HepG2 (cell line): ENCODE results near the gene GPR179. TPM values are rescaled to one million over a fixed set of nuclear protein-coding genes. Genes with fewer than 3 reads are reported as not detected.

Experiments used
- KMT2A ChIP-seq: sonication (generic); formaldehyde crosslinking; IDR thresholded peaks from 2 replicates; pipeline ENCODE4 v1.4.0; 2020; ENCODE audit warnings: missing genetic modification reagents
- NFRKB ChIP-seq: fragments of 450-650 bp; IDR thresholded peaks from 2 replicates; pipeline ENCODE4 v1.6.1; 2017
- TBX3 ChIP-seq: fragments of 450-650 bp; IDR thresholded peaks from 2 replicates; pipeline ENCODE4 v1.6.1; 2017; ENCODE audit warnings: antibody characterized with exemption, mild to moderate bottlenecking, inconsistent platforms, borderline replicate concordance
- TEAD3 ChIP-seq: optimal IDR thresholded peaks from 2 replicates; pipeline ENCODE3; 2016; ENCODE audit warnings: borderline replicate concordance
- ZNF570 ChIP-seq: sonication (generic); formaldehyde crosslinking; IDR thresholded peaks from 2 replicates; pipeline ENCODE4 v1.4.0; 2020; ENCODE audit warnings: mild to moderate bottlenecking, missing genetic modification reagents, borderline replicate concordance
- ZNF589 ChIP-seq: sonication (generic); formaldehyde crosslinking; conservative IDR thresholded peaks from 2 replicates; pipeline ENCODE4 v1.8.0; 2022; ENCODE audit warnings: mild to moderate bottlenecking, moderate library complexity, missing genetic modification reagents
- polyA plus RNA-seq, 8 experiments: library from polyadenylated mRNA; depleted of rRNA in 3 of 8; stranded (reverse) in 7 of 8; unstranded in 1 of 8; fragments of >200 nt; fragmentation: Illumina TruSeq in 4 of 8; extraction: Trizol in 4 of 8; gene quantifications; 2 replicates each; pipeline versions ENCODE4 v1.2.1 to v1.2.3, GENCODE V29; 2011 to 2016; ENCODE audit warnings: low read depth in 4 of 8, missing spikeins in 1 of 8, mixed read lengths in 1 of 8; ENCODE audit not compliant: insufficient read depth in 1 of 8
- total RNA-seq, 5 experiments: library from RNA; depleted of rRNA; stranded (reverse); fragments of >200 nt; fragmentation: Illumina TruSeq; extraction: Trizol; gene quantifications; 2 replicates each; pipeline ENCODE4 v1.2.3, GENCODE V29; 2016; ENCODE audit warnings: low read depth in 1 of 5
- TF ChIP-seq, protein P1 (sequence below), 2 experiments: sonication (generic) in 1 of 2; formaldehyde crosslinking in 1 of 2; IDR thresholded peaks; 2 replicates each; pipeline versions ENCODE4 v1.6.1 to v1.9.0; 2014 to 2022; ENCODE audit warnings: antibody characterized with exemption in 1 of 2, borderline replicate concordance in 1 of 2, inconsistent platforms in 1 of 2, low read depth in 1 of 2, missing genetic modification reagents in 1 of 2
- TF ChIP-seq, protein P2 (sequence below): sonication (generic); formaldehyde crosslinking; IDR thresholded peaks from 2 replicates; pipeline ENCODE4 v1.9.0; 2022; ENCODE audit warnings: low read depth, missing genetic modification reagents
- TF ChIP-seq, protein P3 (sequence below): sonication (generic); formaldehyde crosslinking; IDR thresholded peaks from 2 replicates; pipeline ENCODE4 v1.5.0; 2020; ENCODE audit warnings: mild to moderate bottlenecking, missing genetic modification reagents, borderline replicate concordance
- TF ChIP-seq, protein P4 (sequence below): sonication (generic); formaldehyde crosslinking; IDR thresholded peaks from 2 replicates; pipeline ENCODE4 v1.5.0; 2020; ENCODE audit warnings: missing genetic modification reagents

Gene GPR179
- total and polyA plus RNA-seq, 2 of the 13 experiments (the other 11 are each of a cell fraction or from before 2014, with no cell fraction given) = 0.03 TPM; not detected in 1

DNA sequence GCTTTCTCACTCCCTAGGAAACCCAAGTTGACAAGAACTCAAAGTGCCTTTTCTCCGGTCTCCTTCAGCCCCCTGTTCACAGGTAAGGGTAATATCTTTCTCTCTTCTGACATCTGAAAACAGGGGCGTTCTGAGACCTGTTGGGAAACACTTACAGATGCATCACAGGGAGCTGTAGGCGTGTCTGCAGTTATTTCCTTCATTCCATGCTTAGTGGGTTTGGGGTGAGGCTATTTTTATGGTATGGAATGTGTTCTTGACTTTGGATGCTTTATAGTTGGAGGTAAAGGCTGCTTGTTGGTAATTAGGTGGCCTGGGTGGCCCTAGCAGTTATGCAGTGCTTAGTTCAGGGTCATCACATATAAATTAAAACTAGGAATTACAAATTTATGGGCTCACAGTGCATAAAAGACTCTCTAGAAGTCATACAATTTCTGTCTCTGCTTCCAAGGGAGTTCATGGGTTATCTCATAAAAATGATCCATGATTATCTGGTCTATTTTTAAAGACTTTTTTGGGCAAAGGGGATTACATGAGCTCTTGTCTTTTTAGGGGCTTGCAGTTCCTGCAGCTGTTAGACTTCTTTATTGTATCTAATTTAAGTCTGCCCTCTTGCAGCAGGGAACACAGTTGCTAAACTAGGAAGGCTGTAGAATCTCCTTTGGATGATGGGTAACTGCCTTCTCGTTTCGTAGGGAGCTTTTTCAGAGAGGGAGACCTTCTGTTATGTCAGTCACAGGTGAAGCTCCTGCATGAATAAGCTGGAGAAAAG, 18.1 kb upstream of the GPR179 start (continued):
- TF ChIP-seq, protein P1, sequence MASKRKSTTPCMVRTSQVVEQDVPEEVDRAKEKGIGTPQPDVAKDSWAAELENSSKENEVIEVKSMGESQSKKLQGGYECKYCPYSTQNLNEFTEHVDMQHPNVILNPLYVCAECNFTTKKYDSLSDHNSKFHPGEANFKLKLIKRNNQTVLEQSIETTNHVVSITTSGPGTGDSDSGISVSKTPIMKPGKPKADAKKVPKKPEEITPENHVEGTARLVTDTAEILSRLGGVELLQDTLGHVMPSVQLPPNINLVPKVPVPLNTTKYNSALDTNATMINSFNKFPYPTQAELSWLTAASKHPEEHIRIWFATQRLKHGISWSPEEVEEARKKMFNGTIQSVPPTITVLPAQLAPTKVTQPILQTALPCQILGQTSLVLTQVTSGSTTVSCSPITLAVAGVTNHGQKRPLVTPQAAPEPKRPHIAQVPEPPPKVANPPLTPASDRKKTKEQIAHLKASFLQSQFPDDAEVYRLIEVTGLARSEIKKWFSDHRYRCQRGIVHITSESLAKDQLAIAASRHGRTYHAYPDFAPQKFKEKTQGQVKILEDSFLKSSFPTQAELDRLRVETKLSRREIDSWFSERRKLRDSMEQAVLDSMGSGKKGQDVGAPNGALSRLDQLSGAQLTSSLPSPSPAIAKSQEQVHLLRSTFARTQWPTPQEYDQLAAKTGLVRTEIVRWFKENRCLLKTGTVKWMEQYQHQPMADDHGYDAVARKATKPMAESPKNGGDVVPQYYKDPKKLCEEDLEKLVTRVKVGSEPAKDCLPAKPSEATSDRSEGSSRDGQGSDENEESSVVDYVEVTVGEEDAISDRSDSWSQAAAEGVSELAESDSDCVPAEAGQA (IDR thresholded peaks at IDR 0.05; ENCODE audit: low read depth) = no peak
- TF ChIP-seq, protein P1 (CRISPR knock-in tag; IDR thresholded peaks at IDR 0.05; ENCODE audit: borderline replicate concordance) = no peak
- TF ChIP-seq, protein P2, sequence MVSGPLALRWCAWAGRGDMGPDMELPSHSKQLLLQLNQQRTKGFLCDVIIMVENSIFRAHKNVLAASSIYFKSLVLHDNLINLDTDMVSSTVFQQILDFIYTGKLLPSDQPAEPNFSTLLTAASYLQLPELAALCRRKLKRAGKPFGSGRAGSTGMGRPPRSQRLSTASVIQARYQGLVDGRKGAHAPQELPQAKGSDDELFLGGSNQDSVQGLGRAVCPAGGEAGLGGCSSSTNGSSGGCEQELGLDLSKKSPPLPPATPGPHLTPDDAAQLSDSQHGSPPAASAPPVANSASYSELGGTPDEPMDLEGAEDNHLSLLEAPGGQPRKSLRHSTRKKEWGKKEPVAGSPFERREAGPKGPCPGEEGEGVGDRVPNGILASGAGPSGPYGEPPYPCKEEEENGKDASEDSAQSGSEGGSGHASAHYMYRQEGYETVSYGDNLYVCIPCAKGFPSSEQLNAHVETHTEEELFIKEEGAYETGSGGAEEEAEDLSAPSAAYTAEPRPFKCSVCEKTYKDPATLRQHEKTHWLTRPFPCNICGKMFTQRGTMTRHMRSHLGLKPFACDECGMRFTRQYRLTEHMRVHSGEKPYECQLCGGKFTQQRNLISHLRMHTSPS (CRISPR knock-in tag) = no peak
- TF ChIP-seq NFRKB (no peak), ZNF589 (CRISPR knock-in tag) (no peak), TBX3 (no peak), ZNF570 (CRISPR knock-in tag) (no peak), TEAD3 (CRISPR knock-in tag) (no peak), KMT2A (CRISPR knock-in tag) (no peak)
- TF ChIP-seq, protein P3, sequence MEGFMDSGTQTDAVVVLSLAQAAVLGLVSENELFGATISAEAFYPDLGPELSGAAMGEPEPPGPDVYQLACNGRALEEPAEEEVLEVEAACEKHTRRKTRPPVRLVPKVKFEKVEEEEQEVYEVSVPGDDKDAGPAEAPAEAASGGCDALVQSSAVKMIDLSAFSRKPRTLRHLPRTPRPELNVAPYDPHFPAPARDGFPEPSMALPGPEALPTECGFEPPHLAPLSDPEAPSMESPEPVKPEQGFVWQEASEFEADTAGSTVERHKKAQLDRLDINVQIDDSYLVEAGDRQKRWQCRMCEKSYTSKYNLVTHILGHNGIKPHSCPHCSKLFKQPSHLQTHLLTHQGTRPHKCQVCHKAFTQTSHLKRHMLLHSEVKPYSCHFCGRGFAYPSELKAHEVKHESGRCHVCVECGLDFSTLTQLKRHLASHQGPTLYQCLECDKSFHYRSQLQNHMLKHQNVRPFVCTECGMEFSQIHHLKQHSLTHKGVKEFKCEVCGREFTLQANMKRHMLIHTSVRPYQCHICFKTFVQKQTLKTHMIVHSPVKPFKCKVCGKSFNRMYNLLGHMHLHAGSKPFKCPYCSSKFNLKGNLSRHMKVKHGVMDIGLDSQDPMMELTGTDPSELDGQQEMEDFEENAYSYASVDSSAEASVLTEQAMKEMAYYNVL (CRISPR knock-in tag) = no peak
- TF ChIP-seq, protein P4, sequence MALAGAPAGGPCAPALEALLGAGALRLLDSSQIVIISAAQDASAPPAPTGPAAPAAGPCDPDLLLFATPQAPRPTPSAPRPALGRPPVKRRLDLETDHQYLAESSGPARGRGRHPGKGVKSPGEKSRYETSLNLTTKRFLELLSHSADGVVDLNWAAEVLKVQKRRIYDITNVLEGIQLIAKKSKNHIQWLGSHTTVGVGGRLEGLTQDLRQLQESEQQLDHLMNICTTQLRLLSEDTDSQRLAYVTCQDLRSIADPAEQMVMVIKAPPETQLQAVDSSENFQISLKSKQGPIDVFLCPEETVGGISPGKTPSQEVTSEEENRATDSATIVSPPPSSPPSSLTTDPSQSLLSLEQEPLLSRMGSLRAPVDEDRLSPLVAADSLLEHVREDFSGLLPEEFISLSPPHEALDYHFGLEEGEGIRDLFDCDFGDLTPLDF (CRISPR knock-in tag) = no peak
